Naive thymus-derived CD8-positive, alpha-beta T cell (primary cell): Measurements from ENCODE around the gene MOCS1. TPM values are rescaled to one million over a fixed set of nuclear protein-coding genes. Genes with fewer than 3 reads are reported as not detected.

Source experiments
- ATAC-seq, 2 donors: fragments of 150-1000 bp; cut with Tn5 transposase in 1 of 2; sonication (Bioruptor Pico), chemical (Tn5 transposase) in 1 of 2; 1 replicate in 1 of 2; 2 replicates in 1 of 2; pipeline ENCODE4 v1.10.0; 2021; ENCODE audit warnings: mild to moderate bottlenecking in 2 of 2, moderate library complexity in 2 of 2
- POLR2A ChIA-PET: fragments of 350-600 bp; sonication (Branson Sonifier 250); formaldehyde crosslinking; loops from one replicate; lab custom pipeline; 2021; ENCODE audit warnings: antibody characterized with exemption; lab: Charles Lee
- DNase-seq, 10 donors: peaks; one replicate each; pipeline versions ENCODE4 v3.0.0 to v3.0.0-alpha.2; 2020 to 2022
- H3K27ac Mint-ChIP-seq, 10 donors: one replicate each; pipeline ENCODE4 v1.8.0; 2020 to 2022; ENCODE audit warnings: mild to moderate bottlenecking in 10 of 10, mixed read lengths in 10 of 10, moderate library complexity in 4 of 10, inconsistent platforms in 1 of 10
- H3K27me3 Mint-ChIP-seq, 5 donors: one replicate each; pipeline ENCODE4 v1.8.0; 2021 to 2022; ENCODE audit warnings: mixed read lengths in 5 of 5
- H3K36me3 Mint-ChIP-seq, 3 donors: one replicate each; pipeline ENCODE4 v1.8.0; 2020 to 2022; ENCODE audit warnings: mixed read lengths in 3 of 3, mild to moderate bottlenecking in 2 of 3, inconsistent platforms in 1 of 3
- H3K4me1 Mint-ChIP-seq, 4 donors: one replicate each; pipeline ENCODE4 v1.8.0; 2021 to 2022; ENCODE audit warnings: mixed read lengths in 4 of 4
- H3K4me3 Mint-ChIP-seq, 10 donors: one replicate each; pipeline ENCODE4 v1.8.0; 2020 to 2022; ENCODE audit warnings: mild to moderate bottlenecking in 10 of 10, mixed read lengths in 10 of 10, moderate library complexity in 6 of 10, inconsistent platforms in 1 of 10
- H3K9me3 Mint-ChIP-seq, 9 donors: one replicate each; pipeline ENCODE4 v1.8.0; 2020 to 2022; ENCODE audit warnings: mixed read lengths in 9 of 9, mild to moderate bottlenecking in 3 of 9, inconsistent platforms in 1 of 9, moderate library complexity in 1 of 9
- polyA plus RNA-seq, 3 donors: library from polyadenylated mRNA; unstranded; fragments of 300-500 nt; fragmentation: Illumina TruSeq; gene quantifications; one replicate each; pipeline ENCODE4 v1.2.3, GENCODE V29; 2021
- total RNA-seq, 8 experiments: library from RNA in 2 of 8; stranded (reverse) in 2 of 8; gene quantifications; one replicate each; pipeline ENCODE4 v1.2.3 and lab custom pipeline; 2021 to 2026

Gene MOCS1
- total and polyA plus RNA-seq, 5 experiments from 2014 or later = 0.92 to 3.4 (median 2.2) TPM

DNA sequence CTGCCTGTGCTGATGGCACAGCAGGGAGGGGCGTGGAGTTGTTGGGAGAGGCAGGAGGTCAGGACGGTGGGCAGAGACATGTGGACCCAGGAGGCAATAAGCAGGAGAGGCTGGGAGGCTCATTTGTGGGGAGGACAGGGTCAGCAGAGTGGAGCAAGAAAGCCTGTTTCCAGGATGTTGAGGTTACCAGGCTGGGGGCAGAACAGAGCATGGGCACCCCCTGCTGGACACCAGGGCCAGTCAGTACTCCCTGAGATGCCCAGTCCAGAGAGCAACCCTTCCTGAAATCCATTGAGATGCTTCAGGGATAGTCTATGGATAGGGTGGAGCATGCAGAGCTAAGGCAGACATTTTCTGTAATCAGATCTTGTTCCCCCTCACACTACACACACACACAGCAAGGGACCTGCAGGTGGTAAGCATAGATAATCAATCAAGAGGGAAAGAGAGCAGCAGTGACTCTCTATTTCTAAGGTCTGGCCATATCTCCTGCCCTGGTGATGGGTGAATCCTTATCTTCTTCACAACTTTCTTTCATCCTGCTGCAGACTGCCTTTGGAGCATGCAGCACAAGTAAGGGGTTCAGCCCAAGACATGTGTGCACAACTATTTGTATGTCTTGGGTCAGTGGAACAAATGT is 41.7 kb downstream of the MOCS1 start:
- no peak overlapping the region for H3K27ac Mint-ChIP-seq
- no peaks in the 10 kb centered on the region for H3K4me1 Mint-ChIP-seq
- ATAC-seq (no peak), DNase-seq (no peak)
- peaks cover 2 to 27% (median 6%) of the 10 kb centered on the region in 5 donors for H3K27me3 Mint-ChIP-seq
- no peaks in the 10 kb centered on the region for H3K9me3 Mint-ChIP-seq
- POLR2A ChIA-PET = no interaction called here
- no peaks in the 10 kb centered on the region for H3K36me3 Mint-ChIP-seq
- H3K4me3 Mint-ChIP-seq = no peak overlapping the region

DNA sequence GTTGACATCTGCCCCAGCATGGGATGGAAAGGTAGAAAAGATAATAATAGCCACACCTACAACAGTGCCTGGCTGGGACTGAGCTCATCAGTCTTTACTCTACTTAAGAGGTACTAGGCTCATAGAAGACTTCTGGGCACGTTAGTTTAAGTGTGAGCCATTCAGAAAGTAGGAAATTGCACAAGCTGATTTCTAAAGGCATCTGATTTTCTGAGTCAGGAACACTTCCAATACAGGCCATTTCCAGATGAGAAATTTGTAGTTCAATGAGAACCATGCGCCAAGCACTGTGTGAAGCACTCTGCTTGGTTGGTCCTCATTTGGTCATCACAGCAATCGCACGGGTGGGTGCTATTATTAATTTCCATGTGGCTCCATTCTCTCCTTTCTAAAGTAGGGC is 42.3 kb downstream of the MOCS1 start:
- Mint-ChIP-seq H3K4me3 (no peak overlapping the region), H3K36me3 (no peaks in the 10 kb centered on the region), H3K27ac (no peak overlapping the region), H3K9me3 (no peaks in the 10 kb centered on the region), H3K27me3 (peaks cover 2 to 21% (median 6%) of the 10 kb centered on the region in 5 donors), H3K4me1 (no peaks in the 10 kb centered on the region)
- ATAC-seq = no peak
- DNase-seq = no peak
- POLR2A ChIA-PET = interaction anchor here (0.5 kb wide), 1 partner anchor 503 kb away, joined by 5 read pairs; no protein-coding TSS in a partner anchor

DNA sequence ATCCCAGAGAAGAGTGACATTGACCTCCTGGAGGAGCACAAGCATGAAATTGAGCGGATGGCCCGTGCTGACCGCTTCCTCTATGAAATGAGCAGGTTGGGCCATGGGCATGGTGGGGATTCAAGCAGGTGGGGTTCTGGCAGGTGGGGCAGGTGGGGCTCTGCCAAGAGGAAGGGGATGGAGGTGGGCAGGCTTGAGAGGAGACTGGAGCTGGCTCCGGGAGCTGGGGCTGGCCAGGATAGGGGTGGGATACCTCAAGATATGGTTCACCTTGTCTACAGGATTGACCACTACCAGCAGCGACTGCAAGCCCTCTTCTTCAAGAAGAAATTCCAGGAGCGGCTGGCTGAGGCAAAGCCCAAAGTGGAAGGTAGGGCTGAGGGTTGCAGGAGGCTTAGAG is 42.9 kb downstream of the MOCS1 start:
- ATAC-seq (no peak), DNase-seq (no peak)
- Mint-ChIP-seq H3K27me3 (peaks cover 2 to 18% (median 5%) of the 10 kb centered on the region in 5 donors), H3K36me3 (no peaks in the 10 kb centered on the region), H3K4me3 (no peak overlapping the region), H3K4me1 (no peaks in the 10 kb centered on the region), H3K27ac (no peak overlapping the region), H3K9me3 (no peaks in the 10 kb centered on the region)
- POLR2A ChIA-PET = interaction anchor here (0.5 to 0.6 kb wide), 2 partner anchors 503 to 770 kb away, joined by 3 to 5 read pairs; no protein-coding TSS in a partner anchor

DNA sequence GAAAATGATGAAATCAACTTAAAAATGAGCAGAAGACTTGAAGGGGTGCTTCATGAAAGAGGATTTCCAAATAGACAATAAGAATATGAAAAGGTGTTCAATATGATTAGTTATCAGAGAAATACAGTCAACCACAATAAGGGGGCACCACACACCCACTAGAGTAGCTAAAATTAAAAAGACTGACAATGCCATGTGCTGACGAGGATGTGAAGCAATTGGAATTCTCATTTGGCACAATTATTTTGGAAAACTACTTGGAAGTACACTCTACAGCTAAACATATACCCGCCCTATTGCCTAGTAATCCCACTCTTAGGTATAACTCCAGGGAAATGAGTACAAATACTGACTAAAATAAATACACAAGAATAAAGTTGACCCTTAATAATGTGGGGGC is 45.0 kb downstream of the MOCS1 start:
- Mint-ChIP-seq H3K4me1 (no peaks in the 10 kb centered on the region), H3K4me3 (no peak overlapping the region), H3K9me3 (no peaks in the 10 kb centered on the region), H3K36me3 (no peaks in the 10 kb centered on the region), H3K27ac (no peak overlapping the region), H3K27me3 (peaks cover 2 to 26% (median 4%) of the 10 kb centered on the region in 5 donors)
- no peak for DNase-seq
- POLR2A ChIA-PET = no interaction called here
- no peak for ATAC-seq

DNA sequence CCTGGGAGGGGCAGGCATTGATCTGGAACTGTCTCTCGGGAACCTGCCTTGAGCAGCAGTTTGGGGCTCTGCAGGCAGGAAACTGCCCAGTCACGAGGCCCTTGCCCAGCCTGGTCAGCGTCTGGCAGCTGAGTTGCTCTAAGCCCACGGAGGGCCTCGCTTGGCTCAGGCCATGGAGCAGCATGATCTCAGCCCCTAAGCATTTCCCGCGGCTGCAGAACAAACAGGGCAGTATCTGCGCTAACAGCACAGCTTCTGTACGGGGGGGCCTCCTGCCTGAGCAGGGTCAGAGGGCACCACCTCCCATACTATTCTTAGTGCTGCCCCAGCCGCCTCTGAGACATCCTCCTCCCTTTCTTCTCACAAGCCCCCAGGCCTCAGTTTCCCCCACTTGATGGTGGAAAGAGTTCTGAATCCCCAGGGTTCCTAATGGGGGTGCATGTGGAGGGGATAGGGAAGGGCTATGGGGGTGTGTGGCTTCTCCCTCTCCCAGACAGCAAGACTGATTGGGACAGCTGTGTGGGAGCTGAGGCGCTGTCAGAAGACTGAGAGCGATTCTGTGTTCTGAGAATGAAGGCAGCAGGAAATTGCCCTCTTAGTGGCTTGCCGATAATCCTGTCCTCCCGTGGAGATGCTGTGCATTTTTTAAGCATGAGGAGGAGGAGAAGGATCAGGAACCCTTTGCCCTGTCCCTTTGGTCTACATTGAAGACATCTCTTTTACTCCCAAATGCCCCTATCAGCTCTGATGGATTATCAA is 46.4 kb downstream of the MOCS1 start:
- Mint-ChIP-seq H3K4me1 (no peaks in the 10 kb centered on the region), H3K27me3 (peaks cover 2 to 26% (median 6%) of the 10 kb centered on the region in 5 donors), H3K36me3 (no peaks in the 10 kb centered on the region), H3K4me3 (no peak overlapping the region), H3K9me3 (no peaks in the 10 kb centered on the region), H3K27ac (no peak overlapping the region)
- ATAC-seq (no peak), DNase-seq (no peak)
- POLR2A ChIA-PET = no interaction called here

DNA sequence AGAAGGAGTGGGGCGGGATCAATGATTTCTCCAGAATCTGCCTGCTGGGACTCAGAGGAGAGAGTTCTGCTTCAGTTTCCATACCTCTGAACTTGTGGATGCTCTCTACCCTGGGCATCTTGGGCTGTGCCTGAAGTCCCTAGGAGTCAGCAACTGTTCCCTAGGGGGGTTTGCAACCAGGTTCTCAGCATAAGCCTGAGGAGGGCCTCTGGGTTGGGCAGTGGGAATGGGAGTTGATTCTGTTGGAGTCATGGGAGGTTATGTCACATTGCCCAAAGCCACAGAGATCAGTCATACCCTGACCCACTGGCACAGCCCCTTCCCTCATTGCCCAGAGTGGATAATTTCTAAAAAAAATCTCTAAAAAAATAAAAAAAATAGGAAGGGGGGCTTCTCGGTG is 47.4 kb downstream of the MOCS1 start:
- ATAC-seq (no peak), DNase-seq (no peak)
- H3K9me3 Mint-ChIP-seq = no peaks in the 10 kb centered on the region
- no peaks in the 10 kb centered on the region for H3K36me3 Mint-ChIP-seq
- no peak overlapping the region for H3K4me3 Mint-ChIP-seq
- no peaks in the 10 kb centered on the region for H3K4me1 Mint-ChIP-seq
- H3K27me3 Mint-ChIP-seq = peaks cover 2 to 26% (median 10%) of the 10 kb centered on the region in 5 donors
- H3K27ac Mint-ChIP-seq = no peak overlapping the region
- POLR2A ChIA-PET = no interaction called here

DNA sequence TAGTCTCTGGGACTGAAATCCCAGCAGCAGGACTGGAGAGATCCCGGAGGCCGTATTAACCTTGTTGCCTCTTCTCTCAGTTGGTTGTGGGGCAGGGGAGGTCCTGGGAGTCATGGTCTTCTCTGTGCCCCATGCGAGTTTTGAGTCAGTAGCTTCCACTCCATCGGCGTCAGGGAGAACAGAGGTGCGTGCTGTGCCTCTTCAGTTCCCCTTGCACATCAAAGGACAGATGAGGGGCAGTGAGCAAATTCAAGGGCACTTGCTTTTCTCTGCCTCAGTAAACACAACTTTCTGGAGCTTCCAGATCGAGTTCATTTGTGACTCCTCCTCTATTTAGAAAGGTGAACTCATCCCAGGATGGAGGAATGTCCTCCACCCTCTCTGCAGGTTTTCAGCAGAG is 48.6 kb downstream of the MOCS1 start:
- Mint-ChIP-seq H3K4me3 (no peak overlapping the region), H3K27me3 (peaks cover 2 to 26% (median 10%) of the 10 kb centered on the region in 5 donors), H3K36me3 (no peaks in the 10 kb centered on the region), H3K27ac (no peak overlapping the region), H3K9me3 (no peaks in the 10 kb centered on the region), H3K4me1 (no peaks in the 10 kb centered on the region)
- DNase-seq (no peak), ATAC-seq (no peak)
- POLR2A ChIA-PET = no interaction called here

DNA sequence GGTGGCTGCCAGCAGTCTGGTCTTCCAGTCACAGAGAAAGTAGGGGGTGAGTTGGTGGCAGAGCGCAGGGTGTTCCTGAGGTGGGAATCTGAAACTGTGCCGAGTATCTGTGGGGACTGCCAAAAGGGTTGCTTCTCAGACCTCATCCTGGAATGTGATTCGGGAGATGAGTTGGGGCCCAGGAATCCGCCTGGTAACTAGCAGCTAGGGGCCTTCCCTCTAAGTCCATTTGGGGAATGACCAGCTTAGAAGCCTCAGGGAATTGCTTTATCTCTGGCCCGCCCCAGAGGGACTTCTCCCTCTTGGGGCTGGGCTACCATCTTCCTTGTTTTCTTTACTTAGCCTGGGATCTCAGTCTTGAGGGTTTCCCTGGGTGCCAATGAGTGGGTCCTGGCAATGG is 49.6 kb downstream of the MOCS1 start:
- ATAC-seq (no peak), DNase-seq (no peak)
- H3K9me3 Mint-ChIP-seq = no peaks in the 10 kb centered on the region
- POLR2A ChIA-PET = no interaction called here
- peaks cover 2 to 26% (median 10%) of the 10 kb centered on the region in 5 donors for H3K27me3 Mint-ChIP-seq
- no peaks in the 10 kb centered on the region for H3K4me1 Mint-ChIP-seq
- no peak overlapping the region for H3K4me3 Mint-ChIP-seq
- no peaks in the 10 kb centered on the region for H3K36me3 Mint-ChIP-seq
- H3K27ac Mint-ChIP-seq = no peak overlapping the region

DNA sequence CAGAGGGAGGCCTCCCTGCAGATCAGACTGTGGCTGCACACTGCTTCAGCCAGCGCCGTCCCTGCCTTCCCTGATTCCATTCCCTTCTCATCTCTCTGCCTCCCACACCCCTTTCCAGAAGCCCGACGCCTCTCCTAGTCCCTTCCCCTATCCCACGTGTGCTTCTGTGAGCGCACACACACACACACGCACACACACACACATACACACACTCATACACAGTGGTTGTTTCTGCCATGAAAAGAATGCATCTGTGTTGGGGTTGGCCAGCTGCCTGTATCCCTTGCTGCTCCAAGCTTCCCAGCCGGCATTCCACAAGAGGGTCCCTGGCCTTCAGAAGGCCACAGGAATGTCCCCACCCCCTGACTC is 51.7 kb downstream of the MOCS1 start:
- H3K4me3 Mint-ChIP-seq = no peak overlapping the region
- no peaks in the 10 kb centered on the region for H3K4me1 Mint-ChIP-seq
- no peaks in the 10 kb centered on the region for H3K9me3 Mint-ChIP-seq

DNA sequence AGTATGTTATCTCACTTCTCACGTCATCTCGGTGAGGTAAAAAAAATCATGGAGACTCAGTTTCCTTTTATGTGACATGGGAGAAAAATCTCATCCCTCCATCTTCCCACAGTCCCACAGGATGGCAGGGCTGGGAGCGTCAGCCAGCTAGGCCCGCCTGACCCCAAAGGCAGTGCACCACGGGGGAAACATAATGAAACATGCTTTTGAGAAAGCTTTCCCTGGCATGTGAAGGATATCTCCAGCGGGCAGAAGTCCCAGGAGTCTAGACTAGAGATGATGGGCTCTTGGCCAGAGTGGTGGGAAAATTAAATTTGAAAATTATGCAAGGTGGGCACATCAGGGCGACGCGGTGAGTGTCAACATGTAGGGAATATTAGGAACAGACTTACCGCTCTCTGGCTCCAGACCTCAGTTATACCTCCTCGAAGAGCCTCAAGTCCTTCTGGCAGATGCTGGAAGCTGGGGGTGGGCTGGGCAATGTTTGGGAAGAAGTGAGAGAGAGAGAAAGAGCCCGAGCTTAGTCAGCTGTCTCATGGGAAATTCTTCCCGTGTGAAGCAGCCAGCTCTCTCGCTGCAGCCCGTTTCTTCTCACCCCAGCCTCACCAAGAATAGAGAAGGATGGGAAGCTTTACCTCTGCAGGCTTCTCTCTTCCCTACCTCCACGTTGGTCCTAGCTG is 52.3 kb downstream of the MOCS1 start:
- DNase-seq (no peak), ATAC-seq (no peak)
- Mint-ChIP-seq H3K27ac (no peak overlapping the region), H3K4me1 (no peaks in the 10 kb centered on the region), H3K36me3 (no peaks in the 10 kb centered on the region), H3K4me3 (no peak overlapping the region), H3K9me3 (no peaks in the 10 kb centered on the region), H3K27me3 (peaks cover 0 to 11% (median 7%) of the 10 kb centered on the region in 5 donors)
- POLR2A ChIA-PET = no interaction called here

More for the DNA sequence above, 51.7 kb downstream of the MOCS1 start:
- DNase-seq = no peak
- no peak for ATAC-seq
- POLR2A ChIA-PET = no interaction called here
- H3K36me3 Mint-ChIP-seq = no peaks in the 10 kb centered on the region
- peaks cover 0 to 11% (median 10%) of the 10 kb centered on the region in 5 donors for H3K27me3 Mint-ChIP-seq
- H3K27ac Mint-ChIP-seq = no peak overlapping the region

DNA sequence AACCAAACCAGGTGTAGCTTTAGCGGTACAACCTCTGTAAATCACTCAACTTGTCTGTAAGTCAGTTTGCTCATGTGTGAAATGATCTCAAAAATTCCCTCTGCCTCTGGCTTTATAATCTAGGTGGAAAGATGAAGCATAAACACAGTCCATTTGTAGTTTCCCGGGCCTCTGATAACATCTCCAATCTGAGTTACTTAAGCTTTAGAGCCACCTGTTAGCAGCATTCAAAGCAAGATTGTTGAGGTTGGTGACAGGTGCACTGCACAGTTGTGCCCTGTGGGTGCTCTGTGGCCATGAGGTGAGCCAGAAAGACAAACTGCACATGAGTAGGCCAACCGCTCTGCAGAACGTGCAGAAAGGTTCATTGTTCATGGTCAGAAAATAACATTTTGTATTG is 53.7 kb downstream of the MOCS1 start:
- DNase-seq (no peak), ATAC-seq (no peak)
- no peak overlapping the region for H3K4me3 Mint-ChIP-seq
- H3K27ac Mint-ChIP-seq = no peak overlapping the region
- no peaks in the 10 kb centered on the region for H3K4me1 Mint-ChIP-seq
- H3K36me3 Mint-ChIP-seq = no peaks in the 10 kb centered on the region
- peaks cover 0 to 9% (median 3%) of the 10 kb centered on the region in 5 donors for H3K27me3 Mint-ChIP-seq
- no peaks in the 10 kb centered on the region for H3K9me3 Mint-ChIP-seq
- POLR2A ChIA-PET = no interaction called here

DNA sequence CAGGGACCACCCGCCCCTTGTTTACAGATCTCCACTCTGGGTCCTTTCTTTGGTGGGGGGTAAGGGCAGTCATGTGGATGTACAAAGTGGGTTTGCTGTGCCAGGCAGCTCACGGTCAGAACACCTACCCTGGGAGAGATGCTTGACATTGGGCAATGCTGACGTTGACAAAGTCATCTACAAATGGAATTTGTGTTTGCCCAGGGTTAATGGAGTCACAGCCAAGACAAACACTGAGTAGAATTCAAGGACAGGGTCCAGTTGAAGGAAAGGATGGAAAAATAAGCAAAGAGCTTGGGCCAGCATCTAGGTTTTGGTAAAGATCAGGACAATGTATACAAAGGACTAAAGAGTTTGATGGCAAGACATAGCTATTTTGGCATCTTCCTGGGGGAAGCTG is 54.7 kb downstream of the MOCS1 start:
- Mint-ChIP-seq H3K36me3 (no peaks in the 10 kb centered on the region), H3K27ac (no peak overlapping the region), H3K4me3 (no peak overlapping the region), H3K9me3 (no peaks in the 10 kb centered on the region), H3K27me3 (peaks cover 0 to 9% (median 6%) of the 10 kb centered on the region in 5 donors), H3K4me1 (no peaks in the 10 kb centered on the region)
- no peak for DNase-seq
- ATAC-seq = no peak
- POLR2A ChIA-PET = no interaction called here

DNA sequence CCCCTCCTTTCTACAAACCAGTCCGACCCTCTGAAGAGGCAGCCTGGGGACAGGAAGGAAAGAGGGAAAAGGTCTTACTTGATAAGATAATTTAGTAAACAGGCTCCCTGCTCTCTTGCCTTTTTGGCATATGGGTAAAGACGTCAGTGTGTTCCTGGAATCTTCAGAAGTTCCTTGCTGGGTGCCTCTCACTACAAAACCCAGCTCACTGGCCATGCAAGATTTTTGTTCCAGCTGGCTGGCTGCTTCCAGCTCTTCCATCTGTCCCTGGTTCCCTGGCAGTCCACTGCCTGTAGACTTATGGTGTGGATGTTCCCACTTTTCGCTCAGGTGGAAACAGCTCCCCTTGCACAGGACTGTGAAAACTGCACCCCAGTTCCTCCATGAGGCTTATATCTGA is 57.4 kb downstream of the MOCS1 start:
- POLR2A ChIA-PET = interaction anchor here (0.7 kb wide), 1 partner anchor 50 kb away, joined by 3 read pairs; no protein-coding TSS in a partner anchor
- no peaks in the 10 kb centered on the region for H3K36me3 Mint-ChIP-seq
- ATAC-seq (no peak), DNase-seq (no peak)
- H3K9me3 Mint-ChIP-seq = no peaks in the 10 kb centered on the region
- no peak overlapping the region for H3K4me3 Mint-ChIP-seq
- peaks cover 0 to 7% (median 3%) of the 10 kb centered on the region in 5 donors for H3K27me3 Mint-ChIP-seq
- no peaks in the 10 kb centered on the region for H3K4me1 Mint-ChIP-seq
- H3K27ac Mint-ChIP-seq = peak overlapping the region in 1 of 10 donors; percentile 60
